ENCODE results near the gene HSPA9. TPM values are rescaled to one million over a fixed set of nuclear protein-coding genes. Genes with fewer than 3 reads are reported as not detected.

The HSPA9 gene
- 311 TPM for total RNA-seq
- long read RNA-seq, full-length matches to known transcripts, result 829 of 928 reads
- long read RNA-seq, partial matches to known transcripts, result 71 of 928 reads
- long read RNA-seq, other reads (novel, unspliced or antisense), result 28 of 928 reads

DNA sequence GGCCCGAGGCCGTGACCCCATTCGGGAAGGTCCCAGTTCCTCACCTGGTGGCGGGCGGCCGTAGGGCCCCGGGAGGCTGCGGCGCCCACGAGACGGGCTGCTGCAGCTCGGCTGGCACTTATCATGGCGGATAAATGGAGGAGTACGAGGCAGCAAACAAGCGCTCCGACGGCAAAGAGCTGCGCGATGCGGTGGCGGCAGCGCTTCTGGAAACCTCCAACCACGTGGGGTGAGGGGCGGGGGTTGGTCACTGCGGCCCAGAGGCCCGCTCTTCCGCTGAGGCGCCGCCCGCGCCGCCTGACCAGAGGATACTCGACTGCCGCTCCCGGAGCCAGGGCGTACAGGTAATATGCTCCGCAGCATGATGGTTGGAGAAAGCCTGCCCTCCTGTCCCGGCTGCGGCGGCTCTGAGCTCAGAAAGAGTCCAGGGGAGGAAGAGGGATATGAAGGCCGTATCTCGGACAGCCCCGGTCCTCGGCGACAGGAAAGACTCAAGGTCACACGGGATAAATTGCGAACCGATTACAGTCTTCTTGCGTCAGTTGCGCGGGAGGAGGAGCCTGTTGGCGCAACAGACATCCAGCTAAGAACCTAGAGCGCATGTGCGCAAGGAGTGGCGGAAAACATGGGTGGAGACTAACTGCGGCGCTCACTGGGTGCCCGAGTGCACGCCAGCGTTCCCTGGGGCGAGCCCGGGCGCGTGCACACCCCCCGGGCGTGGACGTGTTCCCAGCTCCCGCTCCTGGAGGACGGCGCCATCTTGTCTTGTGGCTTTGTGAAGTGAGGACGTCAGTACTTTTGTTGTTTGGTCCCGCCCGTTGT lies at the start of gene HSPA9:
HSPA9 (minus strand) TSS at position 208 of the 822 bp plus-strand sequence; CDS start at position 125, 83 bp downstream.
- DNase-seq (peak; percentile 98), ATAC-seq (peak; percentile 97)
- intact Hi-C loops (cut with micrococcal nuclease), result no loop called here

DNA sequence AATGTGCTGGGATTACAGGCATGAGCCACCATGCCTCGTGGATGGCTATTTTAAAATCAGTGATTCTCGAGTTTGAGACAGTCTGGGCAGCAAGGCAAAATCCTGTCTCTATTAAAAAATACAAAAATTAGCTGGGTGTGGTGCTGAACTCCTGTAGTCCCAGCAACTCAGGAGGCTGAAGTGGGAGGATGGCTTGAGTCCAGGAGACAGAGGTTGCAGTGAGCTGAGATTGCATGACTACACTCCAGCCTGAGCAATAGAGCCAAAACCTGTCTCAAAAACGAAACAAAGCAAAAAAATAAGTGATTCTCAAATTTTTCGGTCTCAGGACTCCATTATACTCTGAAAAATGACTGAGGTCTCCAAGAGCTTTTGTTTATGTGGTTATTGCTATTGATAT lies 47.9 kb upstream of the HSPA9 start:
- intact Hi-C loops (cut with micrococcal nuclease), result no loop called here
- ATAC-seq (no peak), DNase-seq (no peak)

DNA sequence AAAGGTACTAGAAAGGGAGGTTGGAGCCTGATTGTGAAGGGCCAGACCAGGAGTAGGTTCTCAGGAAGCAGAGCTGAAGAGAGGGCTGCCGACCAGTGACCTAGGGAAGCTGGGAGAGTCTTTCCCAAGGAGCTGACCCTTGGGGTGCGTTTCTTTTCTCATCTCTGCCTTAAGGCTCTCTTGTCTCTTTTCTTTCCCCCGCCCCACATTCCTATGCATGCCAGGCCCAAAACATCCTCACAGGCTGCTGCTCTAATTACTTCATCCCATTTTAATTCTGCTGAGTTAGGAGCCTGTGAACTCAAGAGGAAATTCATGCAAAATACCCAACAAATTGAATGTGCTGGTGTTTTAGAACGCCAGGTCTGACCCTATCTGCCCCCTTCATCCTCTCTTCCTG lies 46.9 kb upstream of the HSPA9 start:
- DNase-seq, result no peak
- intact Hi-C loops (cut with micrococcal nuclease), result no loop called here
- no peak for ATAC-seq

DNA sequence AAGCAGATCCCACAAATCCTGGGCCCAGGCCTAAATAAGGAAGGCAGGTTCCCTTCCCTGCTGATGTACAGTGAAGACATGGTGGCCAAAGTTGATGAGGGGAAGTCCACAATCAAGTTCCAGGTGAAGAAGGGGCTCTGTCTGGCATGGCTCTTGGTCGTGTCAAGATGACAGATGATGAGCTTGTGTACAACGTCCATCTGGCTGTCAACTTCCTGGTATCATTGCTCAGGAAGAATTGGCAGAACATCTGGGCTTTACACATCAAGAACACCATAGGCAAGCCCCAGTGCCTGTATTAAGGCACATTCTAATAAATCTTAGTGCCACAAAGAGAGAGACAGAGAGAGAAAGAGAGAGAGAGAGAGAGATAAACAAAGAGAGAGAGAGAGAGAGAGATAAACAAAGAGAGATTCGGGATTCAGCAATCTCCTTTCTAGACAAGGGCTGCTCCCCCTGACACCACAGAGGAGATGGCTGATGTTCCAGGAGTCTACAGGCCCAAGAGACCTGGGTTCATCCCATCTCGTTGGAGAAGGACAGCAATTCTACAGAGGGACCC lies 45.5 kb upstream of the HSPA9 start:
- no peak for DNase-seq
- no peak for ATAC-seq
- intact Hi-C loops (cut with micrococcal nuclease), result no loop called here

DNA sequence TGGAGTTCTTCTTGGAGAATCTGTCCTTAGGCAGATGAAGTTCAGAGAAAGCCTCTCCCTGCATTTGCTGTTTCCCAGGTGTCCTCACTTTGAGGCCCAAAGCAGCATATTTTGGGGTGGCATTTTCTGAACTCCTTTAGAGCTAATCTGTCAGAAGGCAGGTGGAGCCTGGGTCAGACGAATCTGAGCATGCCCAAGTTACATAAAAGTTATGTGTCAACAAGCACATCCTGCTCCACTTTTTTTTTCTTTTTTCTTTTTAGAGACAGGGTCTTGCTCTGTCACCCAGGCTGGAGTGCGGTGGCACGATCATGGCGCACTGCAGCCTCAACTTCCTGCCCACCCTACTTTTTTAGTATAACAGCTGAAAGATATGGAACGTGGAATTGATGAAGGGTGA lies 41.3 kb upstream of the HSPA9 start:
- intact Hi-C loops (cut with micrococcal nuclease), result no loop called here
- no peak for ATAC-seq
- DNase-seq, result no peak

DNA sequence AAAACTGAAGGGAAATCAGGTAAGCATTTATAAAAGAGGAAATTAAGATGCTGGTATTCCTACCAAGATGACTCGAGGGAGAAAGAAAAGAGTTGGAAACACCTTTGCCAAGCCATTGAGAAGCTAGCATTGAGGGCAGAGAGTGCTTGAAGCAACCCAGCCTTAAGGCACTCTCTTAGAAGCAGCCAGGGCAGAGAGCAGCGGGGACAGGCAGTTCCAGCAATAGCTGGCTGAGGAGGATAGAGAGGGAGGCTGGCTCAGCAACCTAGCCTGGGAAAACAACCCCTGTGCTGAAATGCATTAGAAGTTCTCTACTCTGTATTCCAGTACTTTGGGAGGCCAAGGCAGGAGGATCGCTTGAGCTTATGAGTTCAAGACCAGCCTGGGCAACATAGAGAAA lies 40.3 kb upstream of the HSPA9 start:
- DNase-seq (no peak), ATAC-seq (no peak)
- intact Hi-C loops (cut with micrococcal nuclease), result no loop called here

DNA sequence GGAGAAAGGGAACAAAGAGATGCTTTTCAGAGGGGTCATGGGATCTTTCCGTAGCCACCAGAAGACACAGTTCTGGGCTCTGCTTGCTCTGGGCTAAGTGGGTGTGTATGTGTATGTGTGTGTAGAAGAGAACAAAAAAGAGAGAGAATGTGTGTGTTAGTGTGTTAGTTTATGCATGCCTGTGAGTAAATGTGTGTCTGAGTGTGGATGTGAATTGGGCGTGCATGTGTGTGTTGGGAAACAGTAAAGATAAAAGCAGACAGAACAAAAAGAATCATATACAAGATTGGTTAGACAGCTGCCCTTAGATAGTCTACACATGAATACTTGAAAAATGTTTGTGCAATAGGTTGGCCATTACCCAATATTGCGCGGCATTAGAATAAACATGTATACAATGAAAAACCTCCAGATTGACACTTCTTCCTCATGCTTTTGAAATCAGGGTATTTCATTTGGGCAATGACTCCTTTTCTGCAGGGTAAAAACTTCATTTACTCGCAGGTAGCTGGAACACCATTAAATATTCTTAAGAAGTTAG lies 36.5 kb upstream of the HSPA9 start:
- DNase-seq (no peak), ATAC-seq (peak; percentile 33)
- intact Hi-C loops (cut with micrococcal nuclease), result no loop called here

DNA sequence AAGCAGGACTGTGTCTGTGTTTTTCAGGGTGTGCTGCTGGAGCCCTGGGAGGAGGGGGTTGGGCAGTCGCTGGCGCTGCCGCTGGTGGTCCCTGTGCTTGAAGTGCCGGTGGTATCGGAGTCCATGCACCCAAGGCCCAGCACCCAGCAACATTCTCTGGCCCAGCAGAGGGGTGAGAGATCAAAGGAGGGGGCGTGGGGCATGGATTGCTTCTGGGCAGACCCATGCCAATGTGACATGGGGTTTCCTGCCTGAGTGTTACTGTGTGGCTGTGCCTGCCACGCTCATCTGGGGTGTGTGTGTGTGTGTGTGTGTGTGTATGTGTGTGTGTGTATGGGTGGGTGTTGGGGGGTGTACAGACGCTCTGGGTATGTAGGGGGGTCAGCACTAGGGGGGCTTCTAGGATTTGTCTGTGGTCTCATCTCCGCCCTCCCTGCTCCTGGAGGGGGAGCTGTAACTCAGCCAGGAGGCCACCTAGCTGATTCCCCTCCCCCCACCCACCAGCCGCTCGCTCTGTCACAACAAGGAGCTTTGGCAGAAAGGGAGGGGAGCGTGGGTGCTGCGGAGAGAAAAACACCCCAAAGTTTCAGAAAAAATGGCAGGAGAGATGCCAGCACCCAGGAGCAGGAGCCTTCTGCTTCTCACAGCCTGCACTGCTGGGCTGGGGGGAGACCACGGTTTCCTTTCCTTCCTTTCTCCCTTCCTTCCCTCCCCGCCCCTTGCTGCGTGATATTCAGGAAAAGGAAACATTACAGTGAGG lies 35.9 kb upstream of the HSPA9 start:
- ATAC-seq, result peak; percentile 73
- intact Hi-C loops (cut with micrococcal nuclease), result no loop called here
- peak; percentile 34 for DNase-seq

DNA sequence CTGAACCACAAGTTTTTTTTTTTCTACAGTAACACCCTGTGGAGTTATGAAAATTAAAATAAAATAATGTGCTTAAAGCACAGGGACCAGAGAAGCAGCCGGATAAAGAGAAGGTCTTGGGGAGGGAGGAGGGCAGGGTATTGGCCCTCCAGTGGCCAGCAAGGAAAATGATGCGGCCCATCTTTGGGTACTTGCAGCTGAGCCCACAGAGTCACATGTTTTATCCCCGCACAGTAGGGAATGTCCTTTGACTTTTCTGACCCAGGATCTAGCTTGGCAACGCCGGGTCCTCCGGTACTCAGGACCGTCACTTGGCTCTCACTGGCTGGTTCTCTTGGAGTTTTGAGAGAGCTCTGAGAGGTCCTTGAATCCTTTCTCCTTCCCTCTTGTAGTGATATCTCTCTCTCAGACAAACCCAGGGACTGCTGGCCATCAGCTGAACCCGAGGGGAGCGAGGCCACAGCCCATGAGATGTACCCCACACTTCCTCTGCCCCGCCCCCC lies 35.3 kb upstream of the HSPA9 start:
- intact Hi-C loops (cut with micrococcal nuclease), result no loop called here
- peak; percentile 64 for ATAC-seq

DNA sequence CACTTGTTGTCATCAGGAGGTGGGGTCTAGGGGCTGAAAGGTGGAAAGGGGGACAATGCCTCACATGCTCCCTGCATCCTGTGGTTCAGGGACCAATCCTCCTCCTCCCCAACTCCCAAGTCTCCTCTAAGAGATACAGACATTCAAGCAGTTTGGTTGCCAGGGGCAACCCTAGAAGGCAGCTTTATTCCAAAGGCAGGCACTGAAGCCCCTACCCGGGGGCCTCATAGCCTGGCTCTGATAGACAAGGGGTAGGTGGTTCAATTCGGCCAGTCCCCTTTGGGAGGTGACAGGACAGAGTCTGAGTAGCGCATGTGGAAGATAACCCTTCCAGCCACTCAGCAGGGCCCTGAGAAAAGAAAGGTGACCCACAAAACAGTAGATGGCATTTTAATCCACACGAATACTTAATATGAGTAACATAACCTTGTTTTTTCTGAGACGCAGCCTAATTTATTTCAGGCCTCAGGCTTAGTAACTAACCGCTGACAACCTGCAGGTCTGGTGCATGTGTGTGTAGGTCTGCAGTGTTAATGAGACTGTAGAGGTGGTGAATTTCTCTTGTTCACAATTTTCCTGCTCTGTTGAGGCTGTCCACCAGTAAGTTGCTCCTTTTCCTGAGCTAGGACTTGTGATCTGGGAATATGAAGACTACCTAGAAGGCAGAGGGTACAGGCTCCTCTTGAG lies 31.3 kb upstream of the HSPA9 start:
- ATAC-seq (no peak), DNase-seq (no peak)
- intact Hi-C loops (cut with micrococcal nuclease), result no loop called here

More for the DNA sequence above, 35.3 kb upstream of the HSPA9 start:
- DNase-seq, result no peak

DNA sequence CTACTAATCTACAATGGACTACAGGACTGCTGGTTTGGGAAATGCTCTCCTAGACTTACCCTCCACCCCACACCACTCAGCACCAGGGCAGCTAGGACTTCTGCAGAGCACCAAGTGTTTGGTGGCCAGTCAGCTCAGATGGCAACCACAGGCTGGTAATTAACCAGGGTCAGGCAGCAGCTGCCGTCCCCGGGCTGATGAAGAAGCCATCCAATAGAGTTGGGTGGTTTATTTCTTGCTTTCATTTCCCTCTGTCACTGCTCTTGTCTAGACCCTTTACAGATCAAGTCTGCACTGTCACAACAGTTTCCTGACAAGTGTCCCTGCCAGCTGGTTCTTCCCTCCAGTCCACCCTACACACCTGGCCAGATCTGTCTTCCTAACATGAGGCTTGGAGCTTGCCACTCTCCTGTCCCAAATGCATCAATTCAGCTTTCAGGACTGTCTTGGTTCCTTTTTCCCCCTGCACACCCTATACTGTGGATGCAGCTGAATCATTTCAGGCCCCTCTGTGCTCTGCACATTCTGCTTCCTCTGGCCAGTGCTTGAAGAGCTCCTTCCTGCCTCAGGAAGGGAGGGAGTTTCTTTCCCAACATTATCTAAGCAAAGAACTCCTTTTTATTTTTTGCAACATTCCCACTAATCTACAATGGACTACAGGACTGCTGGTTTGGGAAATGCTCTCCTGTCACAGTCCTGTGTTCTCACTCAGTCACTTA lies 30.2 kb upstream of the HSPA9 start:
- intact Hi-C loops (cut with micrococcal nuclease), result no loop called here
- ATAC-seq, result no peak
- no peak for DNase-seq

DNA sequence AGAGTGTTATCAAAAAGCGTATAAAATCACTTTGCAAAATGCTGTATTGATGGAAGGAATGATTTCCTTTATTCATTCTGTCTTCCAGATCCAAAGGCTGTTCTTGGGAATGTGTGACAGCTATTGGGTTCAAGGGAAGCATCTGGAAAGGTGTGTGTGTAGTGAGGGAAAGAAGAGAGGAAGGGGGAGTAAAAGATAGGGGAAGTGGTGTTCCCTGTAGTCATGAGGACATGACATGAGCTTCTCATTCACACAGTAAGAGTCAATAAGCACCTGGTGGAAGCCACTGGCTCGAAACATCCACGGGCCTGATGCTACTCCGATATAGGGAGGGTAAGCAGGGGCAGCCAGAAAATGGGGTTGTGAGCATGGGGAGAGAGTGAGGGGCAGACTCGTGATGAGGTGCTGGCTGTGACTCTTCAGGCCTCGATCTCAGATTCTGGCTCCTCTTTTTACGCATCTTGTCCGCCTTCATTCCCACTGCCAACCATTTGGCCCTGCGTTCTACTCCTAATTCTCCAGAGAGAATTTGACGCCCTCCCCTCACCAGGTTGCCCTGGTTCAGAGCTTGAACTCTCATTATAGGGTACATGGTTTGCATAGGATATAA lies 29.1 kb upstream of the HSPA9 start:
- ATAC-seq (no peak), DNase-seq (no peak)
- intact Hi-C loops (cut with micrococcal nuclease), result no loop called here

DNA sequence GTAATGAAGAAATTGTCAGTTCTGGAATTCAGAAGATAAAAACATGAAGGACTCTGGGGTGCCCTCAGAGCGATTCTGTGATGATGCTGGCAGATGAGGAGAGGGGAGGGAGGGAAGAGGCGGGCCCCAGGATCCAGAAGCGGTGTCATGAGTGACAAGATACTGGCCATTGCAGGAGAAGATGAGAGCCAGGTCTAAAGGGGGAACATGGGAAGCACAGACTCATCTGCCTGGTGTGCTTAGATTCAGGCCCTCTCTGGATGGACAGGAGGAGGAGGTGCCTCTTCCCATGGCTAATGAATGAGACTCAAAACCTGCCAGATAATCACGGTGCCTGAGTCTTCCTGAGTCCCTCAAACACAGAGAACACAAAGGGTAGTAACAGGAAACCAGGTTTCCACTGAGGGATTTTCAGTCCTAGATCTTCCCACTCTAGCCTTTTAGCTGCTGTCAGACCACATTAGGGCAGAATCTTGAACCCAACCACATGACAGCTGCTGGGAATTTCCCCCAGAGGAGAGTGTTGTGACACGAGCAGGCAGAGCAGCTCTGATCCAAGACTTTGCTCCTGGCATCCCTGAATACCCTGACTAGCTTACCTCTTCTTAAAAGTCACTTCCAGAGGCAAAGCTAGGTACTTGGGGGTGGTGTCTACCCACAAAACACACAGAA lies 28.2 kb upstream of the HSPA9 start:
- DNase-seq, result no peak
- no peak for ATAC-seq
- intact Hi-C loops (cut with micrococcal nuclease), result no loop called here

DNA sequence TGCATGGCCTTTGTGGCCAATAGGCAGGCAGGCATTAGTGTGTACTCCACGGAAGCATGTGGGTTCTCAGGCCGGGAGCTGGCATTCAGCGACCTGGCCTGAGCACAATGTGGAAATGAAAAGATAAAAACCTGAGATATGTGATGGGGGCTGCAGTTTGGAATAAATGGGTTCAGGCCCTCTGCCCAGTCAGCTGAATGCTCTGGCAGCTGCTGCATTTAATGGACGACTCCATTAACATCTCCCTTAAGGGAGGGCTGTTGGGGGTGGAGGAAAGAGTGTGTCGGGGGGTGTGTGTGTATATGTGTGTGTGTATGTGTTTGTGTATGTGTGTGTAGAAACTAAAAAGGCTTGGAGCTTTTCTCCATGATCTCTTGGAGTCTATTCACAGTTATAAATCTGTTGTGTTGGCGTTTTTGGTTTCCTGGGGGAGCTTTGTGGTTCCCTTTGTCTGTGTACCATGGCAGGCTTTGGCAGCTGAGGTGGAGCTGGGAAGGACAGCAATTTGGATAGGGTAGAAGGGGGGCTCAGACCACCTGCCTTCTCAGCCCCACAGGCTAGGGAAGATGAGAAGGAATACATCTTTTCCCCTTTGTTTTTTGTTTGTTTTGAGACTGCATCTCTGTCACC lies 27.3 kb upstream of the HSPA9 start:
- intact Hi-C loops (cut with micrococcal nuclease), result no loop called here
- no peak for ATAC-seq

DNA sequence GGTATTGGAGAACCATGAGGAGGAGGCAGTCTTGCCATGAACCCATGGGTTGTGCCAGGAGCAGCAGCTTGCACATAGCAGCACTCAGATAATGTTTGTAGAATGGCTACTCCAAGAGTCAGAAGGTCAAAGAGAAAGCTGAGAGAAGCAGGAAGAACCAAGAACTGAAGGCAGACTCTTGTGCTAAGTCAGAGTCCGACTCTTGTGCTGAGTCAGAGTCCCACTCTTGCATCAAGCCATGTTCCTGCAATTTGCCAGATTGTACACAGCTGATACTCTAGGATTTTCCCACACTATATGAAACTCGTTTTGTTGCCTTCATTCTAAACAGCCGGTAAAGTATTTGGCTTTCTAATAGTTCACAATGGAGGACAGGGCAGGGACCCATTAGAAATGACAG lies 26.2 kb upstream of the HSPA9 start:
- intact Hi-C loops (cut with micrococcal nuclease), result no loop called here
- ATAC-seq (peak; percentile 59), DNase-seq (no peak)

More for the DNA sequence above, 27.3 kb upstream of the HSPA9 start:
- DNase-seq, result no peak

DNA sequence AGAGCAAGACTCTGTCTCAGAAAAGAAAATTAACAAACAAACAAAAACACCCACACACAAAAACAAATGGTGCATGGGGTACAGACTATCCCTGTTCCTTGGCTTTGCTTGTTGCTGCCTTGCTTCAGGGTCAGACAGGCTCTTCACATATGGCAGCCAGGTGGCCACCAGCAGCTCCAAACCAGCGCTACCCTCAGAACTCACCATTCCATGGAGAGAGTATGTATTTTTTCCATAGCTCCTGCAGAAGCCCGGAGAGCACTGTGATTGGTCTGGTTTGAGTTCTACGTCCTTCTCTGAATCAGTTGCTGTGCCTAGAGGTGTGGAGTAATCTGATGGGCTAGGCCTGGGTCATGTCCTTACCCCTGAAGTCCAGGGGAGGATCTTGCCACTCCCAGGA lies 25.2 kb upstream of the HSPA9 start:
- no peak for DNase-seq
- intact Hi-C loops (cut with micrococcal nuclease), result no loop called here
- no peak for ATAC-seq
